ENCODE results near the gene DGLUCY. TPM values are rescaled to one million over a fixed set of nuclear protein-coding genes. Genes with fewer than 3 reads are reported as not detected.

The DGLUCY gene
- total RNA-seq, 1 donor from 2014 or later = 59.2 TPM

- intact Hi-C loops (cut with DNase I) = no loop called here
- H3K36me3 ChIP-seq = peaks cover 25 to 40% of the 10 kb centered on the region in 2 donors
Observed at GRCh38 chr14:91214306-91214705, 100.4 kb downstream of the DGLUCY start.

GRCh38 chr14:91215381-91215780, 101.5 kb downstream of the DGLUCY start:
- no peak for TF ChIP-seq CTCF (IDR thresholded peaks at IDR 0.05)
- intact Hi-C loops (cut with DNase I) = no loop called here
- no peak for DNase-seq (ENCODE audit: low spot score in 2 of 2)

More at GRCh38 chr14:91214306-91214705, 100.4 kb downstream of the DGLUCY start:
- Histone ChIP-seq H3K4me1 (no peaks in the 10 kb centered on the region), H3K27me3 (no peaks in the 10 kb centered on the region), H3K27ac (no peak overlapping the region), H3K4me3 (no peak overlapping the region), H3K9me3 (peaks cover 0 to 5% of the 10 kb centered on the region in 2 donors)
- TF ChIP-seq CTCF (IDR thresholded peaks at IDR 0.05) = no peak
- DNase-seq (ENCODE audit: low spot score in 2 of 2) = no peak

GRCh38 chr14:91216731-91217226, 102.9 kb downstream of the DGLUCY start:
- DNase-seq (ENCODE audit: low spot score in 2 of 2) = no peak
- no peak overlapping the region for H3K27ac ChIP-seq
- intact Hi-C loops (cut with DNase I) = no loop called here
- peaks cover 23 to 30% of the 10 kb centered on the region in 2 donors for H3K36me3 ChIP-seq
- no peak overlapping the region for H3K4me3 ChIP-seq
- no peaks in the 10 kb centered on the region for H3K27me3 ChIP-seq
- no peaks in the 10 kb centered on the region for H3K4me1 ChIP-seq
- no peak for TF ChIP-seq CTCF (IDR thresholded peaks at IDR 0.05)
- no peaks in the 10 kb centered on the region for H3K9me3 ChIP-seq

More at GRCh38 chr14:91215381-91215780, 101.5 kb downstream of the DGLUCY start:
- Histone ChIP-seq H3K36me3 (peaks cover 23 to 33% of the 10 kb centered on the region in 2 donors), H3K4me3 (no peak overlapping the region), H3K27ac (no peak overlapping the region), H3K27me3 (no peaks in the 10 kb centered on the region), H3K4me1 (no peaks in the 10 kb centered on the region), H3K9me3 (peaks cover 0 to 4% of the 10 kb centered on the region in 2 donors)

- TF ChIP-seq CTCF (IDR thresholded peaks at IDR 0.05) = no peak
- Histone ChIP-seq H3K27ac (no peak overlapping the region), H3K4me3 (no peak overlapping the region), H3K27me3 (no peaks in the 10 kb centered on the region), H3K4me1 (no peaks in the 10 kb centered on the region), H3K9me3 (no peaks in the 10 kb centered on the region), H3K36me3 (peaks cover 21 to 23% of the 10 kb centered on the region in 2 donors)
- intact Hi-C loops (cut with DNase I) = no loop called here
- DNase-seq (ENCODE audit: low spot score in 2 of 2) = no peak
Observed at GRCh38 chr14:91218014-91218413, 104.1 kb downstream of the DGLUCY start.

- Histone ChIP-seq H3K9me3 (no peaks in the 10 kb centered on the region), H3K36me3 (peaks cover 24 to 26% of the 10 kb centered on the region in 2 donors), H3K27me3 (no peaks in the 10 kb centered on the region), H3K27ac (no peak overlapping the region), H3K4me3 (no peak overlapping the region), H3K4me1 (no peaks in the 10 kb centered on the region)
- DNase-seq (ENCODE audit: low spot score in 2 of 2) = no peak
- intact Hi-C loops (cut with DNase I) = no loop called here
- TF ChIP-seq CTCF (IDR thresholded peaks at IDR 0.05) = no peak
Observed at GRCh38 chr14:91219517-91220389, 105.9 kb downstream of the DGLUCY start.

All from ascending aorta (tissue), 2 donors.